ENCODE data around the gene USP40.

The USP40 gene

GRCh38 chr2:233481368-233482142, 85.0 kb downstream of the USP40 start:
- H3K27ac ChIP-seq (ENCODE audit: low read length), result no peak overlapping the region

GRCh38 chr2:233480490-233481202, 85.9 kb downstream of the USP40 start:
- Histone ChIP-seq H3K4me1 (ENCODE audit: insufficient read depth, low read length) (no peaks in the 10 kb centered on the region), H3K4me3 (ENCODE audit: low read depth in 1 of 2, low read length in 2 of 2) (no peak overlapping the region), H3K4me2 (ENCODE audit: insufficient read depth, low read length) (no peak overlapping the region), H3K9ac (ENCODE audit: low read depth, low read length) (no peak overlapping the region), H3K27ac (ENCODE audit: low read length) (no peak overlapping the region), H3K79me2 (ENCODE audit: insufficient read depth, low read length) (no peaks in the 10 kb centered on the region), H3K27me3 (ENCODE audit: insufficient read depth, low read length, poor library complexity) (no peaks in the 10 kb centered on the region), H4K20me1 (ENCODE audit: insufficient read depth, low read length) (no peaks in the 10 kb centered on the region; the same call in 1 of the 2 replicates), H3K9me3 (ENCODE audit: insufficient read depth, low read length, severe bottlenecking) (no peaks in the 10 kb centered on the region), H2AFZ (ENCODE audit: low read depth, low read length) (no peak overlapping the region), H3K36me3 (ENCODE audit: insufficient read depth, low read length) (peaks cover 35% of the 10 kb centered on the region)
- no peak for DNase-seq
- ATAC-seq (ENCODE audit: insufficient read depth, low read depth), result 0 out of 3 replicates have a peak, but pooled peaks have one; percentile 22
- TF ChIP-seq CTCF (IDR thresholded peaks at IDR 0.05; ENCODE audit: borderline replicate concordance, extremely low read depth, low read length, poor library complexity, severe bottlenecking) (no peak), EZH2 (IDR thresholded peaks at IDR 0.05; ENCODE audit: borderline replicate concordance, low read depth, low read length, severe bottlenecking) (no peak)

More at GRCh38 chr2:233481368-233482142, 85.0 kb downstream of the USP40 start:
- Histone ChIP-seq H3K79me2 (ENCODE audit: insufficient read depth, low read length) (no peaks in the 10 kb centered on the region), H3K4me1 (ENCODE audit: insufficient read depth, low read length) (no peaks in the 10 kb centered on the region), H3K36me3 (ENCODE audit: insufficient read depth, low read length) (peaks cover 34% of the 10 kb centered on the region), H3K27me3 (ENCODE audit: insufficient read depth, low read length, poor library complexity) (no peaks in the 10 kb centered on the region), H3K4me3 (ENCODE audit: low read depth in 1 of 2, low read length in 2 of 2) (no peak overlapping the region), H2AFZ (ENCODE audit: low read depth, low read length) (no peak overlapping the region), H3K9me3 (ENCODE audit: insufficient read depth, low read length, severe bottlenecking) (no peaks in the 10 kb centered on the region), H4K20me1 (ENCODE audit: insufficient read depth, low read length) (no peaks in the 10 kb centered on the region), H3K9ac (ENCODE audit: low read depth, low read length) (no peak overlapping the region), H3K4me2 (ENCODE audit: insufficient read depth, low read length) (no peak overlapping the region)
- TF ChIP-seq EZH2 (IDR thresholded peaks at IDR 0.05; ENCODE audit: borderline replicate concordance, low read depth, low read length, severe bottlenecking) (no peak), CTCF (IDR thresholded peaks at IDR 0.05; ENCODE audit: borderline replicate concordance, extremely low read depth, low read length, poor library complexity, severe bottlenecking) (no peak)
- ATAC-seq (ENCODE audit: insufficient read depth, low read depth) (no peak), DNase-seq (no peak)

GRCh38 chr2:233479616-233480489, 86.7 kb downstream of the USP40 start:
- no peaks in the 10 kb centered on the region; the same call in 1 of the 2 replicates for H4K20me1 ChIP-seq (ENCODE audit: insufficient read depth, low read length)
- H3K4me1 ChIP-seq (ENCODE audit: insufficient read depth, low read length), result no peaks in the 10 kb centered on the region
- H3K4me2 ChIP-seq (ENCODE audit: insufficient read depth, low read length), result no peak overlapping the region
- TF ChIP-seq EZH2 (IDR thresholded peaks at IDR 0.05; ENCODE audit: borderline replicate concordance, low read depth, low read length, severe bottlenecking), result no peak
- TF ChIP-seq CTCF (IDR thresholded peaks at IDR 0.05; ENCODE audit: borderline replicate concordance, extremely low read depth, low read length, poor library complexity, severe bottlenecking), result no peak
- ATAC-seq (ENCODE audit: insufficient read depth, low read depth) (no peak), DNase-seq (no peak)
- no peak overlapping the region for H2AFZ ChIP-seq (ENCODE audit: low read depth, low read length)
- H3K4me3 ChIP-seq (ENCODE audit: low read depth in 1 of 2, low read length in 2 of 2), result no peak overlapping the region
- H3K36me3 ChIP-seq (ENCODE audit: insufficient read depth, low read length), result peaks cover 27% of the 10 kb centered on the region
- H3K9me3 ChIP-seq (ENCODE audit: insufficient read depth, low read length, severe bottlenecking), result no peaks in the 10 kb centered on the region
- H3K27ac ChIP-seq (ENCODE audit: low read length), result no peak overlapping the region
- H3K9ac ChIP-seq (ENCODE audit: low read depth, low read length), result no peak overlapping the region
- H3K27me3 ChIP-seq (ENCODE audit: insufficient read depth, low read length, poor library complexity), result no peaks in the 10 kb centered on the region
- no peaks in the 10 kb centered on the region for H3K79me2 ChIP-seq (ENCODE audit: insufficient read depth, low read length)
